ENCODE measurements around the gene PDLIM4. TPM values are rescaled to one million over a fixed set of nuclear protein-coding genes. Genes with fewer than 3 reads are reported as not detected.

Gene PDLIM4
- total and polyA plus RNA-seq, 2 donors from 2014 or later, result 31.6 to 47.0 TPM

- Histone ChIP-seq H3K9me3 (ENCODE audit: control insufficient read depth in 2 of 3, insufficient read depth in 1 of 3, low read length in 3 of 3) (no peaks in the 10 kb centered on the region), H3K27me3 (ENCODE audit: control insufficient read depth, insufficient read depth, low read length) (no peaks in the 10 kb centered on the region), H3K36me3 (ENCODE audit: control insufficient read depth in 2 of 3, insufficient read depth in 3 of 3, low read length in 3 of 3) (no peaks in the 10 kb centered on the region), H3K27ac (ENCODE audit: low read depth in 2 of 2, low read length in 2 of 2) (no peak overlapping the region), H3K4me3 (ENCODE audit: low read length in 3 of 3) (no peak overlapping the region), H3K4me1 (ENCODE audit: control insufficient read depth in 2 of 3, insufficient read depth in 2 of 3, low read depth in 1 of 3, low read length in 3 of 3) (no peaks in the 10 kb centered on the region), H3K9ac (ENCODE audit: low read length in 3 of 3) (no peak overlapping the region)
- intact Hi-C loops (cut with DNase I), result no loop called here
- TF ChIP-seq CTCF (IDR thresholded peaks at IDR 0.05; ENCODE audit: borderline replicate concordance, extremely low read depth, insufficient read depth), result no peak
- DNase-seq (peak in 1 of 5 donors; percentile 12), FAIRE-seq (no peak)
Observed at GRCh38 chr5:132232465-132232864, 25.0 kb upstream of the PDLIM4 start.

- FAIRE-seq, result no peak
- Histone ChIP-seq H3K9me3 (ENCODE audit: control insufficient read depth in 2 of 3, insufficient read depth in 1 of 3, low read length in 3 of 3) (no peaks in the 10 kb centered on the region), H3K27me3 (ENCODE audit: control insufficient read depth, insufficient read depth, low read length) (no peaks in the 10 kb centered on the region), H3K4me1 (ENCODE audit: control insufficient read depth in 2 of 3, insufficient read depth in 2 of 3, low read depth in 1 of 3, low read length in 3 of 3) (peaks cover 0 to 2% (median 0%) of the 10 kb centered on the region in 3 donors), H3K27ac (ENCODE audit: low read depth in 2 of 2, low read length in 2 of 2) (no peak overlapping the region), H3K9ac (ENCODE audit: low read length in 3 of 3) (no peak overlapping the region), H3K4me3 (ENCODE audit: low read length in 3 of 3) (no peak overlapping the region), H3K36me3 (ENCODE audit: control insufficient read depth in 2 of 3, insufficient read depth in 3 of 3, low read length in 3 of 3) (no peaks in the 10 kb centered on the region)
- DNase-seq, result no peak
- intact Hi-C loops (cut with DNase I), result no loop called here
- no peak for TF ChIP-seq CTCF (IDR thresholded peaks at IDR 0.05; ENCODE audit: borderline replicate concordance, extremely low read depth, insufficient read depth)
Observed at GRCh38 chr5:132233081-132233480, 24.4 kb upstream of the PDLIM4 start.

GRCh38 chr5:132233811-132234683 is 23.4 kb upstream of the PDLIM4 start:
- no peak for FAIRE-seq
- intact Hi-C loops (cut with DNase I), result no loop called here

More at GRCh38 chr5:132233811-132234683, 23.4 kb upstream of the PDLIM4 start:
- Histone ChIP-seq H3K4me3 (ENCODE audit: low read length in 3 of 3) (no peak overlapping the region), H3K27ac (ENCODE audit: low read depth in 2 of 2, low read length in 2 of 2) (no peak overlapping the region), H3K4me1 (ENCODE audit: control insufficient read depth in 2 of 3, insufficient read depth in 2 of 3, low read depth in 1 of 3, low read length in 3 of 3) (peaks cover 0 to 6% (median 4%) of the 10 kb centered on the region in 3 donors), H3K9ac (ENCODE audit: low read length in 3 of 3) (no peak overlapping the region), H3K27me3 (ENCODE audit: control insufficient read depth, insufficient read depth, low read length) (no peaks in the 10 kb centered on the region), H3K9me3 (ENCODE audit: control insufficient read depth in 2 of 3, insufficient read depth in 1 of 3, low read length in 3 of 3) (no peaks in the 10 kb centered on the region), H3K36me3 (ENCODE audit: control insufficient read depth in 2 of 3, insufficient read depth in 3 of 3, low read length in 3 of 3) (no peaks in the 10 kb centered on the region)
- peak in 1 of 5 donors; percentile 19 for DNase-seq
- TF ChIP-seq CTCF (IDR thresholded peaks at IDR 0.05; ENCODE audit: borderline replicate concordance, extremely low read depth, insufficient read depth), result no peak

Data from kidney (tissue), 14 donors.